Lung (tissue), 12 donors: ENCODE results near the gene FKBP8. TPM values are rescaled to one million over a fixed set of nuclear protein-coding genes. Genes with fewer than 3 reads are reported as not detected.

Source experiments
- ATAC-seq: fragments of 200-7000 bp; cut with Tn5 transposase; one replicate; pipeline ENCODE4 v1.9.1; 2020; ENCODE audit warnings: moderate number of reproducible peaks; ENCODE audit not compliant: insufficient read depth, low FRiP score
- DNase-seq, 3 donors: peaks; one replicate each; pipeline ENCODE4 v3.0.0-alpha.2; 2013 to 2017
- H3K27ac ChIP-seq, 2 donors: one replicate each; pipeline ENCODE4 v1.5.1; 2013; ENCODE audit warnings: mild to moderate bottlenecking in 2 of 2, moderate library complexity in 2 of 2, control low read depth in 1 of 2, inconsistent platforms in 1 of 2, low read depth in 1 of 2, low read length in 1 of 2
- H3K27me3 ChIP-seq, 3 donors: one replicate each; pipeline ENCODE4 v1.5.1; 2013; ENCODE audit warnings: low read length in 2 of 3; ENCODE audit not compliant: control insufficient read depth in 3 of 3, insufficient read depth in 3 of 3
- H3K36me3 ChIP-seq, 4 donors: one replicate each; pipeline ENCODE4 v1.5.1; 2013; ENCODE audit warnings: low read length in 4 of 4, mild to moderate bottlenecking in 1 of 4, moderate library complexity in 1 of 4; ENCODE audit not compliant: control insufficient read depth in 4 of 4, insufficient read depth in 4 of 4
- H3K4me1 ChIP-seq, 5 donors: one replicate each; pipeline ENCODE4 v1.5.1; 2013; ENCODE audit warnings: low read length in 5 of 5, mild to moderate bottlenecking in 2 of 5, moderate library complexity in 1 of 5; ENCODE audit not compliant: control insufficient read depth in 5 of 5, insufficient read depth in 5 of 5
- H3K4me3 ChIP-seq: one replicate; pipeline ENCODE4 v1.5.1; 2013; ENCODE audit warnings: mild to moderate bottlenecking, control low read depth, moderate library complexity
- H3K9ac ChIP-seq, 2 donors: one replicate each; pipeline ENCODE4 v1.5.1; 2013; ENCODE audit warnings: low read length in 2 of 2, control low read depth in 1 of 2; ENCODE audit not compliant: insufficient read depth in 1 of 2
- H3K9me3 ChIP-seq, 4 donors: one replicate each; pipeline ENCODE4 v1.5.1; 2013; ENCODE audit warnings: low read length in 3 of 4, mild to moderate bottlenecking in 1 of 4, moderate library complexity in 1 of 4; ENCODE audit not compliant: control insufficient read depth in 4 of 4, insufficient read depth in 3 of 4
- WGBS, 2 donors: extraction: QIAGEN DNeasy Blood & Tissue Kit; methylation state at CpG; one replicate each; pipeline ENCODE4 v1.1.7; 2013; 5-methylcytosine and 5-hydroxymethylcytosine counted together
- polyA plus RNA-seq, 2 donors: library from polyadenylated mRNA; stranded (reverse); fragments of 200-250 nt; gene quantifications; one replicate each; pipeline ENCODE4 v1.2.1, GENCODE V29; 2013
- total RNA-seq, 2 donors: library from RNA; depleted of rRNA in 1 of 2; stranded (reverse); fragments of >200 nt in 1 of 2; gene quantifications; one replicate each; pipeline ENCODE4 v1.2.1, GENCODE V29; 2014 to 2021
- TF ChIP-seq, protein P1 (sequence below): IDR thresholded peaks from 2 replicates; pipeline ENCODE4 v1.5.1; 2012; ENCODE audit warnings: mild to moderate bottlenecking; ENCODE audit errors: control extremely low read depth, extremely low read depth
- donor health status: control.
- donor health status: control.
- donor health status: Bipolar disorder and iron deficiency.
- donor health status: healthy.
- donor health status: DM: yes; HTN: yes; CAD: no.

The FKBP8 gene
- total and polyA plus RNA-seq, 4 donors: 168 to 357 (median 230) TPM

DNA sequence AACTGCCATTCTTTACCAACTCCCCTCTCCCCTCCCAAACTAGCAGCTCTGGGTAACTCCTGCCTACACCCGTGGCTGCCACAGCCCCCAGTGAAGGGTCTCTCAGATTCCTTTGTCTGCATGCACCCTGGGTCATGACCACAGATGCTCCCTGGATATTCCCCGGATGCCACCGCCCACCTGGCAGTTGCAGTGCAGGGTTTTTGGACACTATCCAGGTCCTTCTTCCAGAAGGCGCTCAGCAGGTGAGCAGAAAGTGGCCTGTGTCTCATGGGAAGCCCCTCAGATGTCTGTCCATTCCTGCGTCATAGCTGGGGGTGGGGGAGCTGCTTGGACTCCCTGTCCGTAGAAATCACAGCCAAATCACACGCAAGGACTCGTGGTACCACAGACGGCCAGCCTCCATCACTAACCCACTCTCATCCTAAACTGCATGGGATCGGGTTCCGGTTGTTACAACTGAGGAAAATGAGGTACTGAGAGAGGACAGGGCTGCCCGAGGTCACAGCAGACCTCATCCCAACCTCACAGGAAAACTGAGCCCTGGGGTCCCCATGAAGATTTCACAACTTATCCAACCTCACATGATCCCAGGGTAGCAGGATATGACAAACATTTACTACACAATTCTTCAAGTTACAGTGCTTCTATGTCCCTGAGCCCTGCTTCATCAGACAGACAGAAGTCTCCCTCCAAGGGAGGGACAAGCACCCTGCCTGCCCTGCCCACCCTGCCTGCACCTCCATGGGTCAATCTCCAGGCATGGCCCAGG is 60.1 kb downstream of the FKBP8 start:
- H3K9me3 ChIP-seq: no peaks in the 10 kb centered on the region
- DNase-seq: no peak
- no peaks in the 10 kb centered on the region for H3K36me3 ChIP-seq
- H3K27me3 ChIP-seq: no peaks in the 10 kb centered on the region
- peaks cover 11 to 55% (median 14%) of the 10 kb centered on the region in 5 donors for H3K4me1 ChIP-seq
- H3K27ac ChIP-seq: peak overlapping the region in 1 of 2 donors; percentile 1
- ATAC-seq: no peak
- TF ChIP-seq, protein P1, sequence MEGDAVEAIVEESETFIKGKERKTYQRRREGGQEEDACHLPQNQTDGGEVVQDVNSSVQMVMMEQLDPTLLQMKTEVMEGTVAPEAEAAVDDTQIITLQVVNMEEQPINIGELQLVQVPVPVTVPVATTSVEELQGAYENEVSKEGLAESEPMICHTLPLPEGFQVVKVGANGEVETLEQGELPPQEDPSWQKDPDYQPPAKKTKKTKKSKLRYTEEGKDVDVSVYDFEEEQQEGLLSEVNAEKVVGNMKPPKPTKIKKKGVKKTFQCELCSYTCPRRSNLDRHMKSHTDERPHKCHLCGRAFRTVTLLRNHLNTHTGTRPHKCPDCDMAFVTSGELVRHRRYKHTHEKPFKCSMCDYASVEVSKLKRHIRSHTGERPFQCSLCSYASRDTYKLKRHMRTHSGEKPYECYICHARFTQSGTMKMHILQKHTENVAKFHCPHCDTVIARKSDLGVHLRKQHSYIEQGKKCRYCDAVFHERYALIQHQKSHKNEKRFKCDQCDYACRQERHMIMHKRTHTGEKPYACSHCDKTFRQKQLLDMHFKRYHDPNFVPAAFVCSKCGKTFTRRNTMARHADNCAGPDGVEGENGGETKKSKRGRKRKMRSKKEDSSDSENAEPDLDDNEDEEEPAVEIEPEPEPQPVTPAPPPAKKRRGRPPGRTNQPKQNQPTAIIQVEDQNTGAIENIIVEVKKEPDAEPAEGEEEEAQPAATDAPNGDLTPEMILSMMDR: no peak
- no peak overlapping the region for H3K9ac ChIP-seq
- WGBS, 2 donors: 67 to 68% methylated on average over 12 of the region's 12 CpGs
- H3K4me3 ChIP-seq: no peak overlapping the region

Other genes starting within 250 kb of the FKBP8 start
- 100 to 1,000 TPM in 1 of 2 donors, 10 to 100 TPM in 1; 67.7 to 114 TPM for gene LSM4, start 220.5 kb downstream of the FKBP8 start, total RNA-seq
- gene LSM4, start 220.5 kb downstream of the FKBP8 start, polyA plus RNA-seq: 100 to 1,000 TPM; 114 to 217 TPM
- 10 to 100 TPM; 14.0 to 41.6 TPM for gene PGPEP1, start 203.0 kb downstream of the FKBP8 start, total RNA-seq
- gene PGPEP1, start 203.0 kb downstream of the FKBP8 start, polyA plus RNA-seq: 10 to 100 TPM; 13.0 to 15.9 TPM
- gene GDF15, start 157.4 kb downstream of the FKBP8 start, total RNA-seq: 10 to 100 TPM; 49.7 to 64.0 TPM
- 100 to 1,000 TPM in 1 of 2 donors, 10 to 100 TPM in 1; 45.4 to 119 TPM for gene GDF15, start 157.4 kb downstream of the FKBP8 start, polyA plus RNA-seq
- gene LRRC25, start 146.0 kb downstream of the FKBP8 start, total RNA-seq: 10 to 100 TPM in 1 of 2 donors, 1 to 10 TPM in 1; 8.5 to 38.0 TPM
- gene LRRC25, start 146.0 kb downstream of the FKBP8 start, polyA plus RNA-seq: 100 to 1,000 TPM in 1 of 2 donors, 10 to 100 TPM in 1; 16.1 to 119 TPM
- 10 to 100 TPM; 31.7 to 95.3 TPM for gene SSBP4, start 124.2 kb downstream of the FKBP8 start, total RNA-seq
- gene SSBP4, start 124.2 kb downstream of the FKBP8 start, polyA plus RNA-seq: 10 to 100 TPM; 60.3 to 84.4 TPM
- 10 to 100 TPM; 24.9 to 56.7 TPM for gene ISYNA1, start 105.4 kb downstream of the FKBP8 start, total RNA-seq
- 10 to 100 TPM; 14.7 to 25.1 TPM for gene ISYNA1, start 105.4 kb downstream of the FKBP8 start, polyA plus RNA-seq
- gene ELL, start 21.5 kb downstream of the FKBP8 start, total RNA-seq: 10 to 100 TPM; 17.5 to 23.8 TPM
- 10 to 100 TPM in 1 of 2 donors, 1 to 10 TPM in 1; 9.3 to 26.8 TPM for gene ELL, start 21.5 kb downstream of the FKBP8 start, polyA plus RNA-seq
- 10 to 100 TPM; 51.3 to 85.9 TPM for gene KXD1, start 14.3 kb upstream of the FKBP8 start, total RNA-seq
- 100 to 1,000 TPM in 1 of 2 donors, 10 to 100 TPM in 1; 63.7 to 117 TPM for gene KXD1, start 14.3 kb upstream of the FKBP8 start, polyA plus RNA-seq
- gene UBA52, start 28.3 kb upstream of the FKBP8 start, total RNA-seq: 100 to 1,000 TPM; 689 to 926 TPM
- gene UBA52, start 28.3 kb upstream of the FKBP8 start, polyA plus RNA-seq: 1,000 to 10,000 TPM; 1,135 to 1,266 TPM
- 100 to 1,000 TPM in 1 of 2 donors, 10 to 100 TPM in 1; 51.4 to 114 TPM for gene REX1BD, start 45.2 kb upstream of the FKBP8 start, total RNA-seq
- gene REX1BD, start 45.2 kb upstream of the FKBP8 start, polyA plus RNA-seq: 10 to 100 TPM; 73.4 to 92.5 TPM
- gene CRLF1, start 63.2 kb upstream of the FKBP8 start, total RNA-seq: 10 to 100 TPM; 13.3 to 36.9 TPM
- gene CRLF1, start 63.2 kb upstream of the FKBP8 start, polyA plus RNA-seq: 10 to 100 TPM; 12.8 to 48.2 TPM
- 1 to 10 TPM; 1.7 to 2.8 TPM for gene TMEM59L, start 69.3 kb upstream of the FKBP8 start, total RNA-seq
- gene TMEM59L, start 69.3 kb upstream of the FKBP8 start, polyA plus RNA-seq: 1 to 10 TPM in 1 of 2 donors, under 1 TPM in 1; 0.49 to 1.1 TPM
- gene KLHL26, start 93.5 kb upstream of the FKBP8 start, total RNA-seq: 10 to 100 TPM; 11.0 to 18.0 TPM
- gene KLHL26, start 93.5 kb upstream of the FKBP8 start, polyA plus RNA-seq: 1 to 10 TPM; 4.1 to 5.9 TPM
- 10 to 100 TPM in 1 of 2 donors, 1 to 10 TPM in 1; 4.2 to 16.0 TPM for gene CRTC1, start 140.1 kb upstream of the FKBP8 start, total RNA-seq
- 1 to 10 TPM; 5.8 to 8.7 TPM for gene CRTC1, start 140.1 kb upstream of the FKBP8 start, polyA plus RNA-seq
- 1 to 10 TPM in 1 of 2 donors, not detected in 1; 3.5 TPM for gene COMP, start 247.7 kb upstream of the FKBP8 start, total RNA-seq
- gene COMP, start 247.7 kb upstream of the FKBP8 start, polyA plus RNA-seq: 1 to 10 TPM; 1.7 to 2.4 TPM